HL-60/S4 treated with phorbol 12-myristate 13-acetate at 8.2 ng/mL for 4 days and 3 days (cell line): ENCODE results near the gene PAFAH1B2.
"Not testable (repeated sequence)": the region's sequence is repeated elsewhere in the genome, so short reads cannot be mapped to it uniquely, and the experiment has no call there.

Experiments used
- in situ Hi-C: fragments of 300-500 bp; cut with MboI; formaldehyde crosslinking; loops from 2 replicates; pipeline ENCODE4 v1.15.0; 2022; ENCODE audit warnings: low sequenced_read_pairs

Gene PAFAH1B2

DNA sequence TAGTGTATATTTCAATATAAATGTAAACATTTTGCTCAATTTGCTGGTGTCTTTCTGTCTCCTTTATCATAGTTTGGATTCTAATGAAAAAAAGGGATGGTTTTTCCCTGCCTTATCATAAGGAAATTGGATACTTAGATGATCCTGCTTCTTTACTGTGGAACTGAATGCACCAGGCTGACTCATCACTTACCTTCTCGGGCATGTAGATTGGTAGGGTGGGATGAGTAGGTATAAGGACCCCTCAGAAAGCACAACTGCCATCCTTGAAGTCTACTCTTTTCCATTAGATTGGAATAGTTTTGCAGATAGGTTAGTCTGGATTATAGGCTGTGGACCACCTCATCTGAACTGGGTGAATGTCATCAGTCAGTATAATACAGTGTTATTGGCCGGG, 26.9 kb downstream of the PAFAH1B2 start:
- in situ Hi-C loops, result no loop called here

DNA sequence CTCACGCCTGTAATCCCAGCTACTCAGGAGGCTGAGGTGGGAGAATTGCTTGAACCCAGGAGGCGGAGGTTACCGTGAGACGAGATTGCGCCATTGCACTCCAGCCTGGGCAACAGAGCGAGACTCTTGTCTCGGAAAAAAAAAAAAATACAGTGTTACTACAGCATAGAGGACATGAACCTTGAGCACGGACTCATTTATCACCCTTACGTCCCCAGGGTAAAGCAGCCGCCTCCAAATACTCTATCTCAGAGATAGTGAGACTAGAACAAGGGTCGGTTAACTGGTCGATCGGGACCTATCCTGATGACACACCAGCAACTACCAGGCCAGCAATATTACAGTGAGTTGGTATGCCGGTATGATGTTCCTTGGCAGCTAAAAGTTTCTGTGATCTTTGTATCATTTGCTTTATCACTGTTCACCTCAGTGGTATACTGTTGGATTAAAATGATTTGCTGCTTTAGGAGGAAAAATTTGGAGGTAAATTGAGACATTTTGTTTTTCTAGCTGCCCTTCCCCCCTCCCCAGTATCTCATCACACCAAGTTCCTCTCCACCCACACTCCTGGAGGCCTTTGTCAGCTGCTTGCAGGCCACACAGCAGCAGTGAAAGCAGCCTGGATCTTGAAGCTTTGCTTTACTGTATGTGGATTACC, 27.4 kb downstream of the PAFAH1B2 start:
- in situ Hi-C loops, result no loop called here

DNA sequence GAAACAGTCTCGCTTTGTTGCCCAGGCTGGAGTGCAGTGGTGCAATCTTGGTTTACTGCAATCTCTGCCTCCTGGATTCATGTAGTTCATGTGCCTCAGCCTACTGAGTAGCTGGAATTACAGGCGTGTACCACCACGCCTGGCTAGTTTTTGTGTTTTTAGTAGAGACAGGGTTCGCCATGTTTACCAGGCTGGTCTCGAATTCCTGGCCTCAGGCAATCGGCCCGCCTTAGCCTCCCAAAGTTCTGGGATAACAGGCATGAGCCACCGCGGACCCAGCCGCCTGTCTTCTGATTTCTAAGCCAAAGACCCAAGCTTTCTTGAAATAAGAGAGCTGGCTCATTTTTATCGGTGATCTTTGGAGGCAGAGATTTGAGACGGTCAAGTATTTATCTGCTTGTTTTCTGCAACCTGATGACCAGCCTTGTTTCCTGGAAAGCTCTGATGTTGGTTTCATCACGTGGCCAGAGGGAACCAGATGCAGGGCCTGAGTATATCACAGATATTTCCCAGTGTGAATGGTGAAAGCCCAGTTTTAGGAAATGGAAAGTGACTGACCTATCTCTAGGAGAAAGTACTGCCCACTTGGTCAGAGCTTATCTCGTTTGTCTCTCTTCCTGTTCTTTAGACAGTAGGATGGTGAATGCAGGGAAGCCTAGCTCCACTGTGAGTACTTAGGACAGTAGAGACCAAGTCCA, 28.8 kb downstream of the PAFAH1B2 start:
- in situ Hi-C loops, result no loop called here

DNA sequence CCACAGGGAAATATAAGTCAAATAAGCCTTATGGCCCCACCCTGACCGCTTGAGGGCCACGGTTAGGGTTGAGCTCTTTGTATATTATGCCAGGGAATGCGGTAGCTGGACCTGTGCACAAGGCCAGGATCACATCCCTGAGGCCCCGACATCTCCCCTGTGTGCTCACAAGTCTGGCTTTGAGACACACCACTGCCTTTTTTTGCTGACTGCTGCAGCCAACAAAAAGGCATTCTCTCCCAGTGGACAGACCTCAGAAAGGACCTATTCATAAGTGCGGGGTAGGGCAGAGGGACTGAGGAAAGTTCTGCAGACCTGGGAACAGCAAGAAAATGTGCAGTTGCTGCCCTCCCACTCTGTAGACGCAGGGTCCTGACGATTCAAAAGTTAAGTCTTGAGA, 31.0 kb downstream of the PAFAH1B2 start:
- in situ Hi-C loops, result no loop called here

DNA sequence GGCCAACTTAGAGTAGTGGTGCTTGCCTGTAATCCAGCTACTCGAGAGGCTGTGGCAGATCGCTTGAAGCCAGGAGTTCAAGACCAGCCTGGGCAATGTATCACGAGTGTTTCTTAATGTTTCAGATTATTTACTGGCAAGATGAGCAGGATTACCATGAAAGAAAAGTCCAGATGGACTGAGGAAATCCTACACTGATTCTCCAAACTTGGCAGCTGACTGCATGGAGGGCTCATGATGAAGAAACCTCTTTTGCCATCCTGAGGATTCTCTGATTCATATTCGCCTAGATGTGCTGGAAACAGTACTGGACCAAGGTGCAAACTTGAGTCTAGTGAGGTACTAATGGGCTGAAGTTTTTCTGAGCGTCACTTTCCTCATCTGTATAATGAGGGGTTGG, 31.7 kb downstream of the PAFAH1B2 start:
- in situ Hi-C loops, result no loop called here

DNA sequence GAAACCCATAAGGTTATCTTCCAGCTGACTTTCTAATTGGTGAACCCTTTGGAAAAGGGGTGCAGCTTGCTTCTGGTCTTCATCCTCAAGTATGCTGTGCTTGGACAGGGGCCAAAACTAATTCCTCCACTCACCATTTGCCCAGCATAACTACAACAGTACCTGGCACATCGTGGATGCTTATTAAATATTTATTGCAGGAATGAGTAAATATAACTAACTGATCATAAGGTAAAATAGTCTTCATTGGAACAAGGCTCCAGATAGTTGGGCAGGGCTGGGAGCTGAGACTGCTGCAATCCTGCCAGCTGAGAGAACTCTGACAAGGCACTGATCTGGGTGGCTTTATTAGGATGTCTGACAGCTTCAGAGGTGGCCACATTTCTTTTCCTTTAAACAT, 32.1 kb downstream of the PAFAH1B2 start:
- in situ Hi-C loops, result no loop called here

DNA sequence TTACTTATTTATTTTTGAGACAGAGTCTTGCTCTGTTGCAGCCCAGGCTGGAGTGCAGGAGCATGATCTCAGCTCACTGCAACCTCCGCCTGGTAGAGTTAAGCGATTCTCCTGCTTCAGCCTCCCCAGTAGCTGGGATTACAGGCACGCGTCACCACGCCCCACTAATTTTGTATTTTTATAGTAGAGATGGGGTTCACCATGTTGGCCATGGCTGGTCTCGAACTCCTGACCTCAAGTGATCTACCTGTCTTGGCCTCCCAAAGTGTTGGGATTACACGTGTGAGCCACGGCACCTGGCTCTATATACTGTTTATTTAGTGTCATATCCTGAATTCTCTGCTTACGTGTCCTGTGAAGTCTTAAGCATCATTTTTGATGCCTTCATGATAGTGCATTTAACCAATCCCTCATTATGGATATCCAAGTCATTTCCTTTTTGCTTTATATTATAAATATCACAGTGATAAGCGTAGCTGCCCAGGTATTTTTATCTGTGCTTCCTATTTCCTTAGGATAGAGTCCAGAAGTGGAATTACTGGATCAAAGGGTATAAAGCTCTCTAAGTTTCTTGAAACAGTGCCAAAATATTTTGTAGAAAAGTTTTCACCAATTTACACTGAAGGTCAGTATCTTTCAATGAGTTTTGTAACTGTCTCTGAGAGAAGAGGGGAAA, 33.6 kb downstream of the PAFAH1B2 start:
- in situ Hi-C loops, result no loop called here

DNA sequence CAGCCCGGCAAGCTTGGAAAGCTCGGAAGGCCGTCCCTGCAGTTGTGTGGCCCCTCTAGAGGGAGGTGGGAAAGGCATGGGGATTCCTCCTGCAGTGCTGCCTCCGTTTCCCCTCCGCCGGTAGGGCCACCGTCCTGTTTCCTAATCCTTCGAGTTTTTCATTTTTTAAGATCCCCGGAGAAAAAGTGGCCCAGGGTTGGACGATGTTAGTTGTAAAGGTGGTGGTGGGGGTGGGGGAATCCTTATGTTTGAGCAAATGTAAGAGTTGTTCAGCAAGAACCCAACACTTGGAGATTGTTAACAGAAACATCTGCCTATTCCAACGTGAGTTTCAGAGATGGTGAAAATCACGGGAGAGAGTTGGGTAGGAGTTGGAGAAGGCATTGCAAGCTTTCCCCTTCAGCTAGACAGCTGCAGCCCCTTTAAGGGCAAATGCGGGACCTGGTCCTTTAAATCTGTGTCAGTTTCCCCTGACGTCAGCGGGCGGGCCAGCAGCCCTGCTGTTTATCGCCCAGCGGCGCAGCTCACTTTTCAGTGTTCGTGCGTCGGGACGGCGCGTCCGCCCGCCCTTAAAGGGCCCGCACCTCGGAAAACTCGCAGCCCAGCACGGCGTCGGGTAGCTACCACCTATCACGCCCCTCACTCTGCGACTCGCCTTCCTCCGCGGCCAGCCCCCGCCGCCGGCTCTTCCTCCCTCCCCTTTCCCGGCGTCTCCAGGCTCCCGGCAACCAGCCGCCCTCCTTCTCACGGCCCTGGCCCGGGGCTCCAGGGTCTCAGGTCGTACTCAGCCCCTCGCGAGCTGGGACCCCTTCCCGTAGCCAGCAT, 34.3 kb downstream of the PAFAH1B2 start, which contains the start of gene SIDT2:
Gene SIDT2, plus strand, starts transcription at position 534 of the 825 bp plus-strand sequence. CDS start 521 bp downstream, outside the sequence.
- in situ Hi-C loops, result no loop called here

DNA sequence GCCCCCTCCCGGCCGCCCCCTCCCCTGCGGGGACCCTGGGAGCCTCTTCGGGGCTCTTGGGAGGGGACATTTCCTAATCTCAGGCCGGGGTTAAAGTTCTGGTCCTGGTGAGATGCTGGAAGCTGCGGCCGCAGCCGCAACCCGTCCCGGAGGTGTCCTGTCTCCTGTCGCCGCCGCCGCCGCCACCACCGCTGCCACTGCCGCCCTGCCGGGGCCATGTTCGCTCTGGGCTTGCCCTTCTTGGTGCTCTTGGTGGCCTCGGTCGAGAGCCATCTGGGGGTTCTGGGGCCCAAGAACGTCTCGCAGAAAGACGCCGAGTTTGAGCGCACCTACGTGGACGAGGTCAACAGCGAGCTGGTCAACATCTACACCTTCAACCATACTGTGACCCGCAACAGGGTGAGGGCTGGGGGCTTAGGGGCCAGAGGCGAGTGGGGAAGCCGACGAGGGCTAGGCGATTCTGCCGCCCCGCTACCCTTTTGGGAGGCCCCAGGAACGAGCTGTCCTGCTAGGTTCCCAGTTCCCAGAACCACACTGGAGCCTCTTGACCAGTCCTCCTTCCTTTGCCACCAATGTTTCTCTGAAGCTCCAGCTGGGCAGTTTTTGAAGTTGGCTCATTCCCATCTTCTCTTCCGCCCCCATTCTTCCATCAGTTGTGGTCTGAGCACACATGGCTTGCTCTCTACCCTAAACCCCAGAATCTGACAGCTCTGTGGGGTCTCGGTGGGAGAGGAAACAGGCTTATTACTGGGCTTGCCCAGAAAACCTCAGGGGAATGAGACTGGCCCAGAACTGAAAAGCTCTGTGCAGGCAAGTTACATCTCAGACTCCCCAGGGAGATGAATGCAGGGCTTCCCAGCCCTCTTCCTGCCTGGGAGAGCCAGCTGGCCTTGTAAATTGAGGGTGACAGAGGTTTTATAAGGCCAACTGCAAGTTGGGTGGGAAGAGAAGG, 35.2 kb downstream of the PAFAH1B2 start:
- in situ Hi-C loops, result no loop called here

DNA sequence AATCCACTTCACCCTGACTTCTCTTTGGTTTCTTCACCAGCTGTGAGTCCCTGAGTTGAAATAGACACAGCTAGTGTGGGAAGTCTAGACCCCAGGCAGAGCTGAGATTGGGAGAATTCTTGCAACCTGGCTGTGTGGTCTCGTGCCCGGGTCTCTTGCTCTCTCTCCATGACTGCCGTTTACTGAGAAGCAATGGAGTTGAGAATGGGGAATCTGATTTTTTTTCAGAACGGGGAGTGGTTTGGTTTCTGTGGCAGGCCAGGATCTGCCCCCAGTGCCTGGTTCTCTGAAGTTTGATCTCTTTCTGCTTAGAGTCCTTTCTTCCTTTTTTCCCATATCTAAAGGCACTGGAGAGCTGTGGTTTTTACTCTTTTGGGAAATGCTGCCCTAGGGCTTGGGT, 35.9 kb downstream of the PAFAH1B2 start:
- in situ Hi-C loops, result no loop called here

DNA sequence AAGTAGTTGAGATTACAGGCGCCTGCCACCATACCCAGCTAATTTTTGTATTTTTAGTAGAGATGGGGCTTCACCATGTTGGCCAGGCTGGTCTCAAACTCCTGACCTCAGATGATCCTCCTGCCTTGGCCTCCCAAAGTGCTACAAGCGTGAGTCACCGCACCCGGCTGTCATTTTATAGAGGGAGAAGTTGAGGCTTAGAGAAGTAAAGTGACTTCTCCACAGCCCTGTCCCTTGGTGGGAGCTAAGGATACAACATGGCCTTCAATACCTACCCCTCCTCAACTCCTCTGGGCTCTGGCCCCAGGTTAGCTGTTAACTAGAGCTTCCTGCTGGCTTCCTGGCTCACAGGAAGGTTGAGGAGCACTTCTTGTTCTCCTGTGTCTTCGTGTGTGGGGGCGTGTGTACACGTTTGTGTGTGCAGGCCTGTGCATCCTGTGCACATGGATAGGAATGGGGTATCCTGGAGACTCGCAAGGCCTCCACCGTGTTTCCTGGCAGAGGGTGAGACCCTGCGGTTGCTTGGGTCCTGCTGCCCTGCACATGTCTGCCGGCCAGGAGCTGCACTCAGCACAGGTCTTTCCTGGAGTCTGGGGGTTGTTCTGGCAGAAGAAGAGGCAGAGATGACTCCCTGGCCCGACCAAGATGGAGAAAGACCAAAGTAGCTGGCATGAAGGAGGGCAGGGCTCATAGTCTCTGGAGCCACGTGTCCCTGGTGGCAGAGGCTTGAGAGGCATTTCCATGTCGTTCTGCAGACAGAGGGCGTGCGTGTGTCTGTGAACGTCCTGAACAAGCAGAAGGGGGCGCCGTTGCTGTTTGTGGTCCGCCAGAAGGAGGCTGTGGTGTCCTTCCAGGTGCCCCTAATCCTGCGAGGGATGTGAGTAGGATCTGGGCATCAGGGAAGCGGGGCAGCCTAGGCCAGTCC, 36.8 kb downstream of the PAFAH1B2 start:
- in situ Hi-C loops, result no loop called here

DNA sequence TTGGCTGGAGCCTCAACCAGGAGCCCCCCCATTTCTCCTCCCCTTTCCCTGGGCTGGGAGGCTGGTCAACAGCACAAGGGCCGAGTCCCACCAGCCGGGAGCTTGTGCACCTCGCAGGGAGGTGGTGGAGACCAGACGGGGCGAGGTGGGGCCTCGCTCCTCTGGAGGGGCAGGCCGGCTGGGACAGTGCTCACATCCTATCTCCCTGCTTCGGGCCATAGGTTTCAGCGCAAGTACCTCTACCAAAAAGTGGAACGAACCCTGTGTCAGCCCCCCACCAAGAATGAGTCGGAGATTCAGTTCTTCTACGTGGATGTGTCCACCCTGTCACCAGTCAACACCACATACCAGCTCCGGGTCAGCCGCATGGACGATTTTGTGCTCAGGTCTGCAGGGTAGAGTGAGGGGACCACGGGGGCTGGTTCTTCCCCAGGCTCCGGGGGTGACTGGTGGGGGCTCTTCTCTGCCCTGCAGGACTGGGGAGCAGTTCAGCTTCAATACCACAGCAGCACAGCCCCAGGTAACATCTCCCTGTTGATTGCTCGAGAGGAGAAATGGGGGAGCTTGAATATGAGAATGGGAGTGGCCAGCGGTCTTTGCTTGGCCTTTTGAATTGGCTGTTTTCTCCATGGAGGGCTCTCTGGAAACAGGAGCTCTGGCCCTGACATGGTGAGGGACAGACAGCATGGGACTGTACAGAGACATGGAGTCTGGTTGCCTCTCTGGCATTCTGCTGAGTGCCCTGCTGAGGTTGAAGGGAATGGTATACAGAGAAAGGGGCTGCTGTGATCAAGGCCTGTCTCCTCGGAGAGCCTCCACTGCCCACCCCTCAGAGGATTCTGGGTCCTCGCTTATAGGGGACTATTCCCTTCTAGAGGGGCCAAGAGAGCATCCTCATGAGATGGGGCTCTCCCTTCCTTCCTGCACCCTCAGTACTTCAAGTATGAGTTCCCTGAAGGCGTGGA, 37.8 kb downstream of the PAFAH1B2 start:
- in situ Hi-C loops, result no loop called here

DNA sequence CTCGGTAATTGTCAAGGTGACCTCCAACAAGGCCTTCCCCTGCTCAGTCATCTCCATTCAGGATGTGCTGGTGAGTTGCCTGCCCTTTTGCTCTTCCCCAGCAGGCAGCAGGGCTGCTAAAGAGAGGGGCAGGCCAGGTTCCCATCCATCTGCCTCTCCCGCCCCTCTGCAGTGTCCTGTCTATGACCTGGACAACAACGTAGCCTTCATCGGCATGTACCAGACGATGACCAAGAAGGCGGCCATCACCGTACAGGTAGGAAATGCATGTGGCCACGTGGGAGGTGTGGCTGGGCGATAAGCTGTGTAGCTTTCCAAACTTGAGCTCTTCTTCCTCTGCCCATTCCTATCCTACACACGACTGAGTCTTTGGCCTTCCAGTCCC, 38.5 kb downstream of the PAFAH1B2 start:
- in situ Hi-C loops, result no loop called here

DNA sequence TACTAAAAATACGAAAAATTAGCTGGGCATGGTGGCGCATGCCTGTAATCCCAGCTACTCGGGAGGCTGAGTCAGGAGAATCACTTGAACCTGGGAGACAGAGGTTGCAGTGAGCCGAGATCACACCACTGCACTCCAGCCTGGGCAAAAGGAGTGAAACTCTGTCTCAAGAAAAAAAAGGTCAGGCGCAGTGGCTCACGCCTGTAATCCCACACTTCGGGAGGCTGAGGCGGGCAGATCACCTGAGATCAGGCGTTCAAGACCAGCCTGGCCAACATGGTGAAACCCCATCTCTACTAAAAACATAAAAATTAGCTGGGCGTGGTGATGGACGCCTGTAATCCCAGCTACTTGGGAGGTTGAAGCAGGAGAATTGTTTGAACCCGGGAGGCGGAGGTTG, 39.1 kb downstream of the PAFAH1B2 start:
- in situ Hi-C loops, result not testable (repeated sequence)

DNA sequence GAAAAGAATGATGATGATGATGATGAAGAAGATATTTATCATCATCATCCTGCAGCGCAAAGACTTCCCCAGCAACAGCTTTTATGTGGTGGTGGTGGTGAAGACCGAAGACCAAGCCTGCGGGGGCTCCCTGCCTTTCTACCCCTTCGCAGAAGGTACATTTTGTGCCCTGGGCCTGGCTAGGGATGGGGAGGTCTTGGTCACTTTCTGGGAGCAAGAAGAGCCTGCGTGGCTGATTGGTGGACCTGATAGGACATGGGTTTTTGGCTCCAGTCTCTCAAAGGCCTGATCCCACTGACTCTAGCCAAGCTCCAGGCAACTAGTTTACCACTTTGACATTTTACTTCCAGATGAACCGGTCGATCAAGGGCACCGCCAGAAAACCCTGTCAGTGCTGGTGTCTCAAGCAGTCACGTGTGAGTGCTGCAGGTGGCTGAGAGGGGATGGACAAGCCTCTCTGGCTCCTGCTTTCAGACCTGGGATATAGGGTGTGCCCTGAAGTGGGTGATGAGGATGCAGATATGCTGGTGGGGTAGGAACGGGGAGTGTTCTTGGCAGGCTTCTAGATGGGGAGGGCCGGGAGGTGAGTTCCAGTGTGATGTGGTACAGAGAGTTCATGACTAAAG, 39.8 kb downstream of the PAFAH1B2 start:
- in situ Hi-C loops, result no loop called here

DNA sequence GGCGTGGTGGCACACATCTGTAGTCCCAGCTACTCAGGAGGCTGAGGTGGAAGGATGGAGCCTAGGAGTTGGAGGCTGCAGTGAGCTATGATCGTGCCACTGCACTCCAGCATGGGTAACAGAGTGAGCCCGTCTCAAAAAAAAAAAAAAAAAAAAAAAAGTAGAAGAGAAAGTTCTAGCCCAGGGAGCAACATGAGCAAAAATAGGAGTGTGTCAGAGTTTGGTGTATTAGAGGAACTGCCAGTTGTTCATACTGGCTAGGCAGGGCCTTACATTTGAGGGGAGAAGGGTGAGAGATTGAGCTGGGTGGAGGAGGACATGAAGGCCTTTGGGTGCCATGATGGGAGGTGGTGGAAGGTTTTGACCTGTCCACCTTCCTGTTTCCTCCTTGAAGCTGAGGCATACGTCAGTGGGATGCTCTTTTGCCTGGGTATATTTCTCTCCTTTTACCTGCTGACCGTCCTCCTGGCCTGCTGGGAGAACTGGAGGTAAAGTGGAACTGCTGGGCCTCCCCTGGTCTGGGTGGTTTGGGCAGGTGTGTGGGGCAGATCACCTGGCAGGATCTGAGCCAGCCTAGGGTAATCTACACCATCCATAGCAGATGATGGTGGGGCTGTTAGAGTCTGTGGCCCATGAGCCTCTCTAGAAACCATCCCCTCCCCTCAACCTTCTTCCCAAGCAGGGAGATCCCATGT, 41.8 kb downstream of the PAFAH1B2 start:
- in situ Hi-C loops, result no loop called here

DNA sequence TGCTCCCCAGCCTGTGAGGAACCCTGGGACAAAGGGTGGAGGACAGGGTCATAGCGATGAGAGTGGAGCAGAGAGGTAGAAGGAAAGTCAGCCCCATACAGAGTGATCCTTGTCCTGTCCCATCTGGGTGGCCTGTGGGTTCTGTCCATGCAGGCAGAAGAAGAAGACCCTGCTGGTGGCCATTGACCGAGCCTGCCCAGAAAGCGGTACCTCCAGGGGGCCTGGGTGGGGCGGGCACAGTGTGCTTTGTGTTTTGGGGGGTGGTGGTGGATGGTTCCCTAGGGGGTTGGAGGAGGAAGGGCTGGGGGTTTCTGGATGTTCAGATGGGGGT, 42.3 kb downstream of the PAFAH1B2 start:
- in situ Hi-C loops, result no loop called here
